GM23248 (cell line): ENCODE results near the gene FAM200A. TPM values are rescaled to one million over a fixed set of nuclear protein-coding genes. Genes with fewer than 3 reads are reported as not detected.
A peak's percentile ranks its signal among the peaks of the same experiment; 100 is the strongest.

Source experiments
- DNase-seq: peaks from one replicate; pipeline ENCODE4 v3.0.0-alpha.2; 2015
- H2AFZ ChIP-seq: fragments of 200-600 bp; sonication (generic); 2 replicates; pipeline ENCODE4 v1.6.1; 2016; ENCODE audit warnings: antibody characterized with exemption
- H3F3A ChIP-seq: fragments of 200-600 bp; sonication (generic); 2 replicates; pipeline ENCODE4 v1.6.1; 2016; ENCODE audit warnings: mild to moderate bottlenecking, antibody characterized with exemption, mixed run types; ENCODE audit not compliant: insufficient read depth
- H3K27ac ChIP-seq: fragments of 200-600 bp; sonication (generic); 2 replicates; pipeline ENCODE4 v1.5.1; 2016; ENCODE audit warnings: mild to moderate bottlenecking
- H3K27me3 ChIP-seq: fragments of 200-600 bp; sonication (generic); replicated peaks from 2 replicates; pipeline ENCODE4 v1.6.1; 2016; ENCODE audit warnings: mild to moderate bottlenecking; ENCODE audit not compliant: insufficient read depth
- H3K36me3 ChIP-seq: fragments of 200-600 bp; sonication (generic); 2 replicates; pipeline ENCODE4 v1.6.1; 2016; ENCODE audit warnings: low read depth, mild to moderate bottlenecking
- H3K4me1 ChIP-seq: fragments of 200-600 bp; sonication (generic); 2 replicates; pipeline ENCODE4 v1.6.1; 2016; ENCODE audit warnings: mild to moderate bottlenecking; ENCODE audit not compliant: insufficient read depth
- H3K4me2 ChIP-seq: fragments of 200-600 bp; sonication (generic); one replicate; pipeline ENCODE4 v1.6.1; 2016; ENCODE audit warnings: mild to moderate bottlenecking; ENCODE audit not compliant: unreplicated experiment
- H3K4me3 ChIP-seq: fragments of 200-600 bp; sonication (generic); 2 replicates; pipeline ENCODE4 v1.5.1; 2016; ENCODE audit warnings: mild to moderate bottlenecking
- H3K79me2 ChIP-seq: fragments of 200-600 bp; sonication (generic); 2 replicates; pipeline ENCODE4 v1.6.1; 2016; ENCODE audit warnings: mild to moderate bottlenecking; ENCODE audit not compliant: insufficient read depth
- H3K9ac ChIP-seq: fragments of 200-600 bp; sonication (generic); 2 replicates; pipeline ENCODE4 v1.6.1; 2016; ENCODE audit warnings: mild to moderate bottlenecking
- H3K9me2 ChIP-seq: fragments of 200-600 bp; sonication (generic); 2 replicates; pipeline ENCODE4 v1.6.1; 2016; ENCODE audit warnings: mixed run types, mild to moderate bottlenecking, moderate library complexity; ENCODE audit not compliant: insufficient read depth
- H3K9me3 ChIP-seq: fragments of 200-600 bp; sonication (generic); one replicate; pipeline ENCODE4 v1.6.1; 2017; ENCODE audit warnings: low read depth
- H4K20me1 ChIP-seq: fragments of 200-600 bp; sonication (generic); 2 replicates; pipeline ENCODE4 v1.6.0; 2016; ENCODE audit not compliant: insufficient read depth
- EZH2 ChIP-seq: fragments of 200-600 bp; sonication (generic); IDR thresholded peaks from 2 replicates; pipeline ENCODE4 v1.6.1; 2018; ENCODE audit warnings: antibody characterized with exemption, mild to moderate bottlenecking; ENCODE audit not compliant: insufficient read depth, poor library complexity, severe bottlenecking
- EZH2phosphoT487 ChIP-seq: fragments of 200-600 bp; sonication (generic); IDR thresholded peaks from 2 replicates; pipeline ENCODE4 v1.6.1; 2018; ENCODE audit warnings: antibody characterized with exemption, moderate library complexity, mild to moderate bottlenecking, low read depth; ENCODE audit not compliant: insufficient read depth
- WGBS, 2 experiments: methylation state at CpG; one replicate each; pipeline ENCODE4 v1.1.6; 2015 to 2017; ENCODE audit warnings: low lambda C conversion rate in 2 of 2, low coverage in 1 of 2; ENCODE audit errors: missing lambda C conversion rate in 2 of 2; 5-methylcytosine and 5-hydroxymethylcytosine counted together
- in situ Hi-C: fragments of 300-500 bp; cut with MboI; formaldehyde crosslinking; loops from 2 replicates; pipeline ENCODE4 v1.15.0; 2020
- polyA plus RNA-seq: library from polyadenylated mRNA; unstranded; fragments of >200 nt; fragmentation: Nextera tagmentation; extraction: Ambion mirVana; gene quantifications from 2 replicates; pipeline ENCODE4 v1.2.1, GENCODE V29; 2016
- total RNA-seq: library from RNA; depleted of rRNA; stranded (reverse); fragments of >200 nt; shearing (Covaris generic); gene quantifications from 2 replicates; pipeline ENCODE4 v1.2.3, GENCODE V29; 2014

FAM200A gene
- total and polyA plus RNA-seq, 2 experiments from 2014 or later: 6.2 to 8.2 TPM

GRCh38 chr7:99500637-99501009, 51.3 kb downstream of the FAM200A start:
- H3K36me3 ChIP-seq: peaks cover 12% of the 10 kb centered on the region; the same call in 1 of the 2 replicates
- H3K79me2 ChIP-seq: peaks cover 70% of the 10 kb centered on the region
- peak overlapping the region; percentile 99 for H3K4me3 ChIP-seq
- no peak for TF ChIP-seq EZH2phosphoT487
- TF ChIP-seq EZH2: no peak
- peaks cover 13% of the 10 kb centered on the region for H3K4me1 ChIP-seq
- no peaks in the 10 kb centered on the region; the same call in 1 of the 2 replicates for H4K20me1 ChIP-seq
- H3F3A ChIP-seq: peaks cover 11% of the 10 kb centered on the region; the same call in 1 of the 2 replicates
- H2AFZ ChIP-seq: peak overlapping the region; percentile 98
- H3K27ac ChIP-seq: peak overlapping the region; percentile 88
- H3K9me3 ChIP-seq: no peaks in the 10 kb centered on the region
- DNase-seq: no peak
- peak overlapping the region; percentile 84 for H3K4me2 ChIP-seq
- 55% methylated on average over 16 of the region's 16 CpGs for WGBS, 2 experiments
- H3K27me3 ChIP-seq: no peaks in the 10 kb centered on the region
- H3K9me2 ChIP-seq: no peaks in the 10 kb centered on the region
- in situ Hi-C loops: no loop called here
- peak overlapping the region; percentile 88 for H3K9ac ChIP-seq

- H3K27ac ChIP-seq: peak within 1 kb of the TSS; percentile 88
- H3K4me1 ChIP-seq: peaks cover 12% of the 10 kb centered on the region; the same call in 1 of the 2 replicates
- DNase-seq: peak; percentile 96
- in situ Hi-C loops: no loop called here
- H3K4me3 ChIP-seq: peak within 1 kb of the TSS; percentile 99
- TF ChIP-seq EZH2: no peak
- TF ChIP-seq EZH2phosphoT487: no peak
- H3K4me2 ChIP-seq: peak within 1 kb of the TSS; percentile 84
- H3K9me2 ChIP-seq: no peaks in the 10 kb centered on the region
- H3K27me3 ChIP-seq: no peaks in the 10 kb centered on the region
- H3F3A ChIP-seq: peaks cover 11% of the 10 kb centered on the region; the same call in 1 of the 2 replicates
- 1 to 2% methylated on average over 68 of the region's 68 CpGs for WGBS, 2 experiments
- peak within 1 kb of the TSS; percentile 88 for H3K9ac ChIP-seq
- no peaks in the 10 kb centered on the region; the same call in 1 of the 2 replicates for H4K20me1 ChIP-seq
- H2AFZ ChIP-seq: peak within 1 kb of the TSS; percentile 98
- H3K79me2 ChIP-seq: peaks cover 71% of the 10 kb centered on the region
- H3K36me3 ChIP-seq: peaks cover 17% of the 10 kb centered on the region
- no peaks in the 10 kb centered on the region for H3K9me3 ChIP-seq
Observed at GRCh38 chr7:99499721-99500636, 51.9 kb downstream of the FAM200A start, which contains the start of gene ZNF394. Gene ZNF394 (minus strand): TSS chr7:99500281. CDS start chr7:99500093, 188 bp downstream.

GRCh38 chr7:99499371-99499720, 52.6 kb downstream of the FAM200A start:
- no peaks in the 10 kb centered on the region for H3K27me3 ChIP-seq
- peaks cover 23% of the 10 kb centered on the region for H3K36me3 ChIP-seq
- H3K4me1 ChIP-seq: peaks cover 12% of the 10 kb centered on the region; the same call in 1 of the 2 replicates
- peak overlapping the region; percentile 84 for H3K4me2 ChIP-seq
- in situ Hi-C loops: no loop called here
- peaks cover 11% of the 10 kb centered on the region; the same call in 1 of the 2 replicates for H3F3A ChIP-seq
- peak overlapping the region; percentile 99 for H3K4me3 ChIP-seq
- DNase-seq: peak; percentile 53
- H3K79me2 ChIP-seq: peaks cover 77% of the 10 kb centered on the region
- H3K9me3 ChIP-seq: no peaks in the 10 kb centered on the region
- no peaks in the 10 kb centered on the region for H3K9me2 ChIP-seq
- peak overlapping the region; percentile 88 for H3K27ac ChIP-seq
- TF ChIP-seq EZH2phosphoT487: no peak
- no peak for TF ChIP-seq EZH2
- H2AFZ ChIP-seq: peak overlapping the region; percentile 98
- WGBS, 2 experiments: 1 to 4% methylated on average over 14 of the region's 14 CpGs
- H3K9ac ChIP-seq: peak overlapping the region; percentile 88
- no peaks in the 10 kb centered on the region; the same call in 1 of the 2 replicates for H4K20me1 ChIP-seq

- peaks cover 86% of the 10 kb centered on the region for H3K79me2 ChIP-seq
- peaks cover 11% of the 10 kb centered on the region; the same call in 1 of the 2 replicates for H3F3A ChIP-seq
- H2AFZ ChIP-seq: no peak overlapping the region
- H3K4me2 ChIP-seq: peak overlapping the region; percentile 84
- H3K4me3 ChIP-seq: peak overlapping the region; percentile 99
- DNase-seq: peak; percentile 11
- in situ Hi-C loops: no loop called here
- TF ChIP-seq EZH2 (no peak), EZH2phosphoT487 (no peak)
- 71 to 72% methylated on average over 11 of the region's 11 CpGs for WGBS, 2 experiments
- H3K27ac ChIP-seq: peak overlapping the region; percentile 88
- no peaks in the 10 kb centered on the region for H3K27me3 ChIP-seq
- H3K4me1 ChIP-seq: peaks cover 12% of the 10 kb centered on the region; the same call in 1 of the 2 replicates
- no peaks in the 10 kb centered on the region; the same call in 1 of the 2 replicates for H4K20me1 ChIP-seq
- peaks cover 31% of the 10 kb centered on the region for H3K36me3 ChIP-seq
- H3K9me3 ChIP-seq: no peaks in the 10 kb centered on the region
- H3K9ac ChIP-seq: peak overlapping the region; percentile 88
- no peaks in the 10 kb centered on the region for H3K9me2 ChIP-seq
Observed at GRCh38 chr7:99498546-99498944, 53.4 kb downstream of the FAM200A start.
